Trophoblast cell (in vitro differentiated cells and primary cell): Measurements from ENCODE around the gene TBRG1. TPM values are rescaled to one million over a fixed set of nuclear protein-coding genes. Genes with fewer than 3 reads are reported as not detected.

ENCODE experiments used
- DNase-seq, 2 donors: peaks; one replicate each; pipeline ENCODE4 v3.0.0-alpha.2; 2016
- H2AFZ ChIP-seq: 2 replicates; pipeline ENCODE4 v1.6.1; 2013; ENCODE audit warnings: low read length, moderate library complexity, mild to moderate bottlenecking; ENCODE audit not compliant: insufficient read depth, poor library complexity
- H2AK5ac ChIP-seq: 2 replicates; pipeline ENCODE4 v1.6.1; 2013; ENCODE audit warnings: mild to moderate bottlenecking, low read length
- H2BK120ac ChIP-seq: 2 replicates; pipeline ENCODE4 v1.6.1; 2013; ENCODE audit warnings: low read length, mild to moderate bottlenecking, moderate library complexity; ENCODE audit not compliant: insufficient read depth, poor library complexity
- H2BK12ac ChIP-seq: 2 replicates; pipeline ENCODE4 v1.6.1; 2013; ENCODE audit warnings: mild to moderate bottlenecking, low read length, moderate library complexity
- H2BK5ac ChIP-seq: 2 replicates; pipeline ENCODE4 v1.6.1; 2013; ENCODE audit warnings: low read length, low read depth, moderate library complexity, mild to moderate bottlenecking; ENCODE audit not compliant: poor library complexity
- H3K14ac ChIP-seq: 2 replicates; pipeline ENCODE4 v1.6.1; 2013; ENCODE audit warnings: mild to moderate bottlenecking, low read length
- H3K18ac ChIP-seq: 2 replicates; pipeline ENCODE4 v1.6.1; 2013; ENCODE audit warnings: mild to moderate bottlenecking, low read length
- H3K23ac ChIP-seq: 2 replicates; pipeline ENCODE4 v1.6.1; 2013; ENCODE audit warnings: low read length
- H3K27ac ChIP-seq: 2 replicates; pipeline ENCODE4 v1.5.1; 2013; ENCODE audit warnings: low read depth, mild to moderate bottlenecking, inconsistent platforms, low read length, moderate library complexity
- H3K27me3 ChIP-seq: 2 replicates; pipeline ENCODE4 v1.6.1; 2013; ENCODE audit warnings: inconsistent platforms, mild to moderate bottlenecking, low read length, moderate library complexity; ENCODE audit not compliant: insufficient read depth
- H3K36me3 ChIP-seq, 2 experiments: 1 replicate in 1 of 2; 2 replicates in 1 of 2; pipeline ENCODE4 v1.6.1; 2013; ENCODE audit warnings: low read length in 2 of 2, mild to moderate bottlenecking in 2 of 2, moderate library complexity in 1 of 2; ENCODE audit not compliant: insufficient read depth in 2 of 2, control insufficient read depth in 1 of 2
- H3K4ac ChIP-seq: 2 replicates; pipeline ENCODE4 v1.6.1; 2013; ENCODE audit warnings: low read depth, mild to moderate bottlenecking, low read length, moderate library complexity
- H3K4me1 ChIP-seq, 2 experiments: 1 replicate in 1 of 2; 2 replicates in 1 of 2; pipeline ENCODE4 v1.6.1; 2013; ENCODE audit warnings: low read length in 2 of 2, mild to moderate bottlenecking in 2 of 2, moderate library complexity in 1 of 2; ENCODE audit not compliant: insufficient read depth in 2 of 2, control insufficient read depth in 1 of 2
- H3K4me2 ChIP-seq: 2 replicates; pipeline ENCODE4 v1.6.1; 2013; ENCODE audit warnings: inconsistent platforms, mild to moderate bottlenecking, low read length, moderate library complexity
- H3K4me3 ChIP-seq: 2 replicates; pipeline ENCODE4 v1.5.1; 2013; ENCODE audit warnings: mild to moderate bottlenecking, low read depth, low read length, inconsistent platforms
- H3K79me1 ChIP-seq: one replicate; pipeline ENCODE4 v1.6.1; 2013; ENCODE audit warnings: low read length
- H3K79me2 ChIP-seq: 2 replicates; pipeline ENCODE4 v1.6.1; 2013; ENCODE audit warnings: low read length, mild to moderate bottlenecking; ENCODE audit not compliant: control insufficient read depth, insufficient read depth, poor library complexity
- H3K9ac ChIP-seq: 2 replicates; pipeline ENCODE4 v1.6.1; 2013; ENCODE audit warnings: mild to moderate bottlenecking, low read length
- H3K9me3 ChIP-seq: 2 replicates; pipeline ENCODE4 v1.6.1; 2013; ENCODE audit warnings: low read depth, mild to moderate bottlenecking, control low read depth, inconsistent platforms, low read length; ENCODE audit not compliant: insufficient read depth
- H4K12ac ChIP-seq: 2 replicates; pipeline ENCODE4 v1.6.1; 2013; ENCODE audit warnings: low read depth, mild to moderate bottlenecking, low read length, moderate library complexity
- H4K8ac ChIP-seq: 2 replicates; pipeline ENCODE4 v1.6.1; 2013; ENCODE audit warnings: low read depth, mild to moderate bottlenecking, low read length, moderate library complexity
- H4K91ac ChIP-seq: one replicate; pipeline ENCODE4 v1.6.1; 2013; ENCODE audit warnings: low read depth, mild to moderate bottlenecking, low read length, moderate library complexity
- WGBS: extraction: QIAGEN DNeasy Blood & Tissue Kit; methylation state at CpG from one replicate; pipeline ENCODE4 v1.1.7; 2013; ENCODE audit warnings: missing lambda C conversion rate; ENCODE audit not compliant: insufficient read length, insufficient coverage; ENCODE audit errors: extremely low coverage; 5-methylcytosine and 5-hydroxymethylcytosine counted together
- polyA plus RNA-seq: library from polyadenylated mRNA; stranded (reverse); fragments of 200-250 nt; gene quantifications from 2 replicates; pipeline ENCODE4 v1.2.3, GENCODE V29; 2013

The TBRG1 gene, protein sequence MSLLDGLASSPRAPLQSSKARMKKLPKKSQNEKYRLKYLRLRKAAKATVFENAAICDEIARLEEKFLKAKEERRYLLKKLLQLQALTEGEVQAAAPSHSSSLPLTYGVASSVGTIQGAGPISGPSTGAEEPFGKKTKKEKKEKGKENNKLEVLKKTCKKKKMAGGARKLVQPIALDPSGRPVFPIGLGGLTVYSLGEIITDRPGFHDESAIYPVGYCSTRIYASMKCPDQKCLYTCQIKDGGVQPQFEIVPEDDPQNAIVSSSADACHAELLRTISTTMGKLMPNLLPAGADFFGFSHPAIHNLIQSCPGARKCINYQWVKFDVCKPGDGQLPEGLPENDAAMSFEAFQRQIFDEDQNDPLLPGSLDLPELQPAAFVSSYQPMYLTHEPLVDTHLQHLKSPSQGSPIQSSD
- polyA plus RNA-seq = 22.3 and 22.7 TPM in 2 replicates

DNA sequence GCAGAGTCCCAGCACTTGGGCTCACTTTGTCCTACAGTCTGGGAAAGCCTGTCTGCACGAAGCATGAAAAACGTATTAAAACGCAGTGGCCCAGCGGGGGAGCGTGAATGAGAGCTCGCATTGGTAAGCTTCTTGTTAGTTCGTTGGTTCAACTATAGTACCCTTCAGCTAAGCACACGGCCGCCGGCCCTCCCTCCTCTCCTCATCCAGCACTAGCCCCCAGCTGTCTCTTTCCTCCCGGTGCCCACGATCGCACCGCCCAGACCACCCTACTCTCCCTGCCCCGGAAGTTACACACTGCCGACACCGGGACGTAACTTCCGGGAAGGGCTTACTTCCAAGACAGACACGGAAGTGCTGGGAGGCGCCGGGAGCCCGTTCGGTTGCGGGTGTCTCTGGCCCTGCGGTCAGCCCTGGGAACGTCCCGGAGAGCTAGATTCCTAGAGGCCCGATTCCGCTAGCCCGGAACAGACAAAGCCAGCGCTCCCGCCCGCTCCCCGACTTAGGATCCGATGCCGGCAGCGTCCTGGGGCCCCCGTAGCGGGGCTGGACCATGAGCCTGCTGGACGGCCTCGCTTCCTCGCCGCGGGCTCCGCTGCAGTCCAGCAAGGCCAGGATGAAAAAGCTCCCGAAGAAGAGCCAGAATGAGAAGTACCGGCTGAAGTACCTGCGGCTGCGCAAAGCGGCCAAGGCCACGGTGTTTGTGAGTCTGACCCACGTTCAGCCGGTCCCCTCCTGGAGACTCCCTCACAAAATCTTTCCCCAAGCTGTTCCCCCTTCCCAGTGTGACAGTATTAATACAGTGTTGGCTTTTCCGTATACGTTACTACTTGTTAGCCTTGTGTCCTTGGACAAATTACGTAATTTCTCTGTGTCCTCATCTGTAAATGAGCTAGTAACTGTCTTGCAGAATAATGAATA lies at the start of gene TBRG1:
Gene TBRG1 (plus strand): TSS at position 334 of the 921 bp plus-strand sequence. CDS start 220 bp downstream, at position 554.
- H2BK5ac ChIP-seq = peak within 1 kb of the TSS; percentile 80

GRCh38 chr11:124577716-124578427 lies 44.8 kb upstream of the TBRG1 start:
- no peaks in the 10 kb centered on the region for H3K79me1 ChIP-seq
- H3K9ac ChIP-seq = no peak overlapping the region
- WGBS = no CpG with 5 or more reads among the region's 6 CpGs
- H3K9me3 ChIP-seq = no peaks in the 10 kb centered on the region
- H2BK12ac ChIP-seq = no peak overlapping the region
- H3K36me3 ChIP-seq = no peaks in the 10 kb centered on the region
- no peaks in the 10 kb centered on the region for H3K79me2 ChIP-seq
- H4K8ac ChIP-seq = no peak overlapping the region
- H3K4me1 ChIP-seq = no peaks in the 10 kb centered on the region
- H4K91ac ChIP-seq = no peak overlapping the region
- no peak overlapping the region for H3K27ac ChIP-seq
- no peak overlapping the region for H3K18ac ChIP-seq
- no peak overlapping the region for H2BK5ac ChIP-seq
- H3K23ac ChIP-seq = no peak overlapping the region
- DNase-seq = no peak
- no peak overlapping the region for H4K12ac ChIP-seq
- no peak overlapping the region for H2BK120ac ChIP-seq
- no peak overlapping the region for H3K4me3 ChIP-seq
- no peak overlapping the region for H3K4me2 ChIP-seq
- H3K4ac ChIP-seq = no peak overlapping the region
- H2AK5ac ChIP-seq = no peak overlapping the region
- H2AFZ ChIP-seq = no peak overlapping the region
- no peak overlapping the region for H3K14ac ChIP-seq
- H3K27me3 ChIP-seq = no peaks in the 10 kb centered on the region

More for the DNA sequence above, at the start of gene TBRG1:
- no CpG with 5 or more reads among the region's 57 CpGs for WGBS
- H2BK120ac ChIP-seq = peak within 1 kb of the TSS; percentile 55
- H3K9me3 ChIP-seq = no peaks in the 10 kb centered on the region
- H4K91ac ChIP-seq = peak within 1 kb of the TSS; percentile 87
- no peaks in the 10 kb centered on the region for H3K27me3 ChIP-seq
- no peak within 1 kb of the TSS for H2BK12ac ChIP-seq
- peak within 1 kb of the TSS; percentile 77 for H3K4me2 ChIP-seq
- H3K36me3 ChIP-seq = peaks cover 8 to 20% of the 10 kb centered on the region in 2 experiments
- peaks cover 5% of the 10 kb centered on the region for H3K79me2 ChIP-seq
- H3K9ac ChIP-seq = peak within 1 kb of the TSS; percentile 89
- H3K4me1 ChIP-seq = peaks cover 0 to 2% of the 10 kb centered on the region in 2 experiments
- H4K12ac ChIP-seq = peak within 1 kb of the TSS; percentile 15
- peak within 1 kb of the TSS; percentile 92 for H3K14ac ChIP-seq
- peak within 1 kb of the TSS; percentile 82 for H3K4ac ChIP-seq
- DNase-seq = peak; percentile 87 to 89
- H3K27ac ChIP-seq = peak within 1 kb of the TSS; percentile 71
- H3K4me3 ChIP-seq = peak within 1 kb of the TSS; percentile 90
- no peak within 1 kb of the TSS for H3K23ac ChIP-seq
- peaks cover 7% of the 10 kb centered on the region for H3K79me1 ChIP-seq
- H2AK5ac ChIP-seq = no peak within 1 kb of the TSS
- peak within 1 kb of the TSS; percentile 98 for H4K8ac ChIP-seq
- H3K18ac ChIP-seq = peak within 1 kb of the TSS; percentile 78
- H2AFZ ChIP-seq = peak within 1 kb of the TSS; percentile 98

DNA sequence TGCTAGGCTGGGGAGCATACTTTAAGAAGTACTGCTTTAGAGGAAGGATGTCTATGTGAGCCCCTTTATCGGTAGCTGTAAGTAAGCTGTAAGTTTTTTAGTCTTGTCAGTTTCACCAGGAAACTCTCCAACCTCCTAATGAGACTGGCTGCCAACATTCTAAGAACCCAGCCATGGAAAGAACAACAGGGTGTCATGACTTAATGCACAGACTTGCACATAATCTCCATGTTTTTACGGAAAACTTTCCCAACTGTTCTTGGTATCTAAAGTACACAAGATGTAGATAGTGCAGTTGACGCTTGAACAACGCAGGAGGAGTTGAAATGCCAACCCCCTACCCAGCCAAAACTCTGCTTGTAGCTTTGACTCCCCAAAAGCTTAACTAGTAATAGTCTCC lies 43.9 kb upstream of the TBRG1 start:
- no peaks in the 10 kb centered on the region for H3K9me3 ChIP-seq
- H4K12ac ChIP-seq = no peak overlapping the region
- H3K18ac ChIP-seq = no peak overlapping the region
- no peak overlapping the region for H4K8ac ChIP-seq
- no peak overlapping the region for H4K91ac ChIP-seq
- no CpG with 5 or more reads among the region's 4 CpGs for WGBS
- H3K4me2 ChIP-seq = no peak overlapping the region
- H3K4me1 ChIP-seq = no peaks in the 10 kb centered on the region
- no peak overlapping the region for H3K4me3 ChIP-seq
- DNase-seq = no peak
- no peak overlapping the region for H3K23ac ChIP-seq
- no peak overlapping the region for H2BK120ac ChIP-seq
- no peak overlapping the region for H3K4ac ChIP-seq
- H3K79me2 ChIP-seq = no peaks in the 10 kb centered on the region
- no peaks in the 10 kb centered on the region for H3K79me1 ChIP-seq
- no peak overlapping the region for H2BK5ac ChIP-seq
- no peak overlapping the region for H2AFZ ChIP-seq
- no peak overlapping the region for H2BK12ac ChIP-seq
- no peak overlapping the region for H3K14ac ChIP-seq
- H3K27ac ChIP-seq = no peak overlapping the region
- H2AK5ac ChIP-seq = no peak overlapping the region
- no peak overlapping the region for H3K9ac ChIP-seq
- H3K27me3 ChIP-seq = no peaks in the 10 kb centered on the region
- H3K36me3 ChIP-seq = no peaks in the 10 kb centered on the region

GRCh38 chr11:124581817-124582216 lies 40.8 kb upstream of the TBRG1 start:
- Histone ChIP-seq H3K36me3 (no peaks in the 10 kb centered on the region), H4K12ac (no peak overlapping the region), H3K27ac (no peak overlapping the region), H3K79me2 (no peaks in the 10 kb centered on the region), H2BK120ac (no peak overlapping the region), H3K14ac (no peak overlapping the region), H2BK12ac (no peak overlapping the region), H2BK5ac (no peak overlapping the region), H2AFZ (no peak overlapping the region), H3K4ac (no peak overlapping the region), H2AK5ac (no peak overlapping the region), H3K79me1 (no peaks in the 10 kb centered on the region), H3K4me1 (no peaks in the 10 kb centered on the region), H3K4me2 (no peak overlapping the region), H3K18ac (no peak overlapping the region), H3K9ac (no peak overlapping the region), H3K27me3 (no peaks in the 10 kb centered on the region), H4K8ac (no peak overlapping the region), H3K4me3 (no peak overlapping the region), H3K9me3 (no peaks in the 10 kb centered on the region), H3K23ac (no peak overlapping the region), H4K91ac (no peak overlapping the region)
- DNase-seq = no peak
- no CpG with 5 or more reads among the region's 6 CpGs for WGBS
